Tibial nerve (tissue), 4 donors: ENCODE data around the gene NGFR. TPM values are rescaled to one million over a fixed set of nuclear protein-coding genes. Genes with fewer than 3 reads are reported as not detected.

ENCODE experiments used
- DNase-seq, 2 donors: peaks; one replicate each; pipeline ENCODE4 v3.0.0-alpha.2; 2019; ENCODE audit warnings: low spot score in 2 of 2
- H3K27ac ChIP-seq, 4 donors: fragments of 200-600 bp; sonication (generic) in 3 of 4; one replicate each; pipeline ENCODE4 v1.5.1; 2017 to 2019; ENCODE audit warnings: mild to moderate bottlenecking in 1 of 4
- H3K27me3 ChIP-seq, 2 donors: fragments of 200-600 bp; sonication (generic) in 1 of 2; one replicate each; pipeline versions ENCODE4 v1.5.1 to v1.6.0; 2017 to 2019
- H3K36me3 ChIP-seq, 3 donors: fragments of 200-600 bp; sonication (generic); one replicate each; pipeline ENCODE4 v1.5.1; 2018 to 2019
- H3K4me1 ChIP-seq, 4 donors: fragments of 200-600 bp; sonication (generic) in 3 of 4; one replicate each; pipeline ENCODE4 v1.5.1; 2017 to 2019
- H3K4me3 ChIP-seq, 4 donors: fragments of 200-600 bp; sonication (generic) in 3 of 4; one replicate each; pipeline ENCODE4 v1.5.1; 2017 to 2019; ENCODE audit warnings: mild to moderate bottlenecking in 1 of 4, moderate library complexity in 1 of 4
- H3K9me3 ChIP-seq, 4 donors: fragments of 200-600 bp; sonication (generic) in 3 of 4; one replicate each; pipeline ENCODE4 v1.5.1; 2017 to 2019
- EP300 ChIP-seq, 2 donors: sonication (generic); formaldehyde crosslinking; IDR thresholded peaks; one replicate each; pipeline ENCODE4 v1.6.1; 2017; ENCODE audit warnings: antibody characterized with exemption in 2 of 2, mild to moderate bottlenecking in 1 of 2
- POLR2A ChIP-seq, 2 donors: fragments of 450-650 bp; IDR thresholded peaks; one replicate each; pipeline ENCODE4 v1.6.1; 2017; ENCODE audit warnings: antibody characterized with exemption in 2 of 2, mild to moderate bottlenecking in 2 of 2, moderate library complexity in 2 of 2
- WGBS, 2 donors: methylation state at CpG; one replicate each; pipeline ENCODE4 v1.1.5; 2018; 5-methylcytosine and 5-hydroxymethylcytosine counted together
- total RNA-seq, 4 donors: library from RNA; depleted of rRNA; stranded (reverse); fragments of >200 nt; gene quantifications; one replicate each; pipeline ENCODE4 v1.1.0, GENCODE V29; 2016
- TF ChIP-seq, protein P1 (sequence below), 5 experiments: fragments of 200-600 bp in 3 of 5; fragments of 450-650 bp in 2 of 5; sonication (generic) in 3 of 5; IDR thresholded peaks; one replicate each; pipeline ENCODE4 v1.5.1; 2016 to 2019; ENCODE audit warnings: antibody characterized with exemption in 5 of 5, mild to moderate bottlenecking in 3 of 5, moderate library complexity in 2 of 5

The NGFR gene
- total RNA-seq, 4 donors from 2014 or later, result 205 to 279 (median 238) TPM

DNA sequence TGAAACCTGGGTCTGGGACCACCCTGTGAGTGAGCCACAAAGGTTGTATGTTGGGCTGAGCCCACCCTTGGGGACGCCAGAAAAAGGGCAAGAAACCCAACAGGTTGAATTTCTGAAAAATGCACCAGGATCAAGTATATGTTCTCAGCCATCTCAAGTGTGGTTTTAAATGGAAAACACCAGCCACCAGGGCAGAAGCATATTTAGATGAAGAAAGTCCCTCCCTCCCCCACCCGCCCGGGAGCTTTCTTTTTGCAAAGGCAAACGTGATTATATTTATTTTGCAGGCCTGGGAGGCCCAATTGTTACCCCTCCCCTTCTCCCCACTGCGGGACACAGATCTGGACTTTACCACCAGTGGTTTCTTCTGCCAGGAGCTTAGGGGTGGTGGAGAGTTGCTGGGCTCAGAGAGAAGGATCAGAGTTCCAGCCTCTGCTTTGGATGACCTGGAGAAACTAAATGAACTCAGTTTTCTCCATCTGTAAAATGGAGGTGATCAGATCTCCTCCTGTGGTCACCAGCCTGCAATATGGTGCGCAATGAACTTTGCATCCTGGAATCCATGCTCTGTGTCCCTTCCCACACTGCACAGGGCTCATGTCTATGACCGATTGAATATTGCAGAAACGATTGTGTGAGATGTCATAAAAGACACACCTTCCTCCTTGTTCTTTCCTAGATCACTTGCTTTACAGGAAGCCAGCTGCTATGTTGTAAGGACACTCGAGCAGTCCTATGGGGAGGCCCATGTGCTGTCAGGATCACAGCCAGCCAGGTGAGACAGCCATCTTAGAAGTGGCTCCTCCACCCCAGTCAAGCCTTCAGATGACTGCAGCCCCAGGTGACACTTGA is 21.0 kb upstream of the NGFR start:
- H3K4me1 ChIP-seq, result peaks cover 0 to 41% (median 13%) of the 10 kb centered on the region in 4 donors
- H3K27ac ChIP-seq, result no peak overlapping the region
- no peak overlapping the region for H3K4me3 ChIP-seq
- no peak for DNase-seq
- no peak for TF ChIP-seq POLR2A (IDR thresholded peaks at IDR 0.05)
- H3K36me3 ChIP-seq, result no peaks in the 10 kb centered on the region
- H3K27me3 ChIP-seq, result peaks cover 0 to 18% of the 10 kb centered on the region in 2 donors
- H3K9me3 ChIP-seq, result no peaks in the 10 kb centered on the region
- WGBS, 2 donors, result 68 to 70% methylated on average over 9 of the region's 9 CpGs

DNA sequence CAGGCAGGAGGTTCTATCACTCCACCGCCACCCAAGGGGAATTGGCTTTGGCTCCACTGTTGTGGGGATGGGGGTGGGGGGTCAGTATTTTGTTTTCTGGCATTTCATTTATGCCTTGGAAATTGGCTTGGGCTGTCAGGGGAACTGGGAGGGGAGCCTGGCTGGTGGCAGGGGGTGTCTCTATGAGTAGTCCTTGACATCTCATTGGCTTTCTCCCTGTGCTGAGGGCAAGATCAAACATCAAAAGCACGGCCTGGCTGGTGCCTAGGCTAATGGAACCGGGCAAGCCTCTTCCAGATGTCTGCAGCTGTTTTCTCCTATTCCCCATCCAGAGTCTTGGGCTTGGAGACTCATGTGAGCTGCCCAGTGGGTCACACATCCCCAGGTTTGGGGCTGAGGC is 17.4 kb upstream of the NGFR start:
- Histone ChIP-seq H3K4me3 (no peak overlapping the region), H3K4me1 (peaks cover 0 to 5% (median 0%) of the 10 kb centered on the region in 4 donors), H3K36me3 (no peaks in the 10 kb centered on the region), H3K27ac (no peak overlapping the region), H3K9me3 (no peaks in the 10 kb centered on the region), H3K27me3 (peaks cover 0 to 12% of the 10 kb centered on the region in 2 donors)
- TF ChIP-seq EP300 (IDR thresholded peaks at IDR 0.05) (no peak), POLR2A (IDR thresholded peaks at IDR 0.05) (no peak)
- TF ChIP-seq, protein P1, sequence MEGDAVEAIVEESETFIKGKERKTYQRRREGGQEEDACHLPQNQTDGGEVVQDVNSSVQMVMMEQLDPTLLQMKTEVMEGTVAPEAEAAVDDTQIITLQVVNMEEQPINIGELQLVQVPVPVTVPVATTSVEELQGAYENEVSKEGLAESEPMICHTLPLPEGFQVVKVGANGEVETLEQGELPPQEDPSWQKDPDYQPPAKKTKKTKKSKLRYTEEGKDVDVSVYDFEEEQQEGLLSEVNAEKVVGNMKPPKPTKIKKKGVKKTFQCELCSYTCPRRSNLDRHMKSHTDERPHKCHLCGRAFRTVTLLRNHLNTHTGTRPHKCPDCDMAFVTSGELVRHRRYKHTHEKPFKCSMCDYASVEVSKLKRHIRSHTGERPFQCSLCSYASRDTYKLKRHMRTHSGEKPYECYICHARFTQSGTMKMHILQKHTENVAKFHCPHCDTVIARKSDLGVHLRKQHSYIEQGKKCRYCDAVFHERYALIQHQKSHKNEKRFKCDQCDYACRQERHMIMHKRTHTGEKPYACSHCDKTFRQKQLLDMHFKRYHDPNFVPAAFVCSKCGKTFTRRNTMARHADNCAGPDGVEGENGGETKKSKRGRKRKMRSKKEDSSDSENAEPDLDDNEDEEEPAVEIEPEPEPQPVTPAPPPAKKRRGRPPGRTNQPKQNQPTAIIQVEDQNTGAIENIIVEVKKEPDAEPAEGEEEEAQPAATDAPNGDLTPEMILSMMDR (IDR thresholded peaks at IDR 0.05), result no peak
- no peak for DNase-seq
- 64% methylated on average over 3 of the region's 3 CpGs for WGBS, 2 donors

DNA sequence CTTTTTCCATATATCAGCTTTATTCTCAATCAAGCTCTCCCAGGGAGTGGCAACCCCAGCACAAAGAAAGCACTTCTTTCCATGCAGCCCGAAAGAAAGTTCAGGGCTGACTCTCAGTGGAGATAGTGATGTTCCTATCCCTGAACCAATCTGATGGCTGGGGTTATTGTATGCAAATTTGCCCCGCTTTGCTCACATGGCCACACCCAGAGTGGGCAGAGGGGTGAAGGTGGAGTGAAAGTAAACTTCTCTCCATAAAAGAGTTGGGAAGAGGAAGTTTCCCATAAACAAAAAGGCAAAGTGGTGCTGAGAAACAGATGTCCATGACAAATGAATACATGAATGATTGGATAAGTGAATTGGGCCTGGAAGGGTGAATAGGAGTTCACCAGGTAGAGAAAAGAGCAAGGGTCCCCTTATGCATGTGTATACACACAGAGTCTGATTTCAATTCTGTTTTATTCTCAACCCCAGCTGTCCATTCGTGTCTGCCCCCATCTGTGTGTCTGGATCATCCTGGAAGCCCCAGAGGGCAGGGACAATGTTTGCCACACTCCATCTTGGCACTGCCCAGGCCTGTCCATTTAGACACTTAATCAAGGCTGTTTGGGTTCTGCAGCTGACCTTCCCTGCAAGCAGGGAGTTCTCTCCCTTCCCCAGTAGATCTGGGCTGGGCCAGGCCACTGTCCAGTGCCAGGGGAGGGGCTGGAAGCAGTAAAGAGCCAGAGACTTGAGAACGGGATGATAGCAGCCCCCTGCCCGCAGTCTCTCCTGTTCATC is 14.1 kb upstream of the NGFR start:
- peaks cover 0 to 1% (median 0%) of the 10 kb centered on the region in 4 donors for H3K4me1 ChIP-seq
- TF ChIP-seq POLR2A (IDR thresholded peaks at IDR 0.05) (no peak), EP300 (IDR thresholded peaks at IDR 0.05) (no peak)
- TF ChIP-seq, protein P1 (IDR thresholded peaks at IDR 0.05), result no peak
- no peaks in the 10 kb centered on the region for H3K9me3 ChIP-seq
- no peak overlapping the region for H3K4me3 ChIP-seq
- DNase-seq, result no peak
- WGBS, 2 donors, result 59 to 65% methylated on average over 5 of the region's 5 CpGs
- no peak overlapping the region for H3K27ac ChIP-seq
- H3K36me3 ChIP-seq, result no peaks in the 10 kb centered on the region
- peaks cover 0 to 27% of the 10 kb centered on the region in 2 donors for H3K27me3 ChIP-seq

DNA sequence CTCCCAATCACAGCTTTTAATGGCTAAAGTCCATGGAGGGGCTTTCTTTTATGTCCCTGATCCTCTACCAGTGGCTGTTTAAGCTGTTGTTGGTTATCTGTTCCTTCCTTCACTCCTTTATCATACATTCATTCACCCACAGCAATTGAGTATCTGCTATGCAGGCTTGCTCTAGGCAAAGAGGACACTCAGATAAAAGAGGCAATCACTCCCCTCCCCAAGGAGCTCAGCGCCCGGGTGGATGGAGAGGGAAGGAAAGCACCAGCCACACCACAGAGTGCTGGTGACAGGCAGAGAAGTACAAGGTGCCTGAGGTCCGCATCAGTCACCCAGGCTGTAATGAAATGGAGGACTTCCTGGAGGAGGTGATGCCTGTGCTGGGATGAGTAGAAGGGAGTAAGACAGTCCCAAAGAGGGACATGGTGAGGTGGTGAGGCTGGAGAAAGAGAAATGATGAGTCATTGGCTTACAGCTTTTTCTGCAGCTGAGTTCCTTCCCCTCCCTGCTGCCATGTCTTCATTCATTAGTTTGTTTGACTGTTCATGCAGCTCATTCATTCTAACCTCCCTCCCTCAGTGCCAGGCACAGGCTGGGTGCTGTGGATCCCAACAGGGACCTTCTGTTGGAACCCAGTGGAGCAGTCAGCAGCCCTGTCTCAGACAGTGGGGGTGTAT is 12.8 kb upstream of the NGFR start:
- TF ChIP-seq, protein P1 (IDR thresholded peaks at IDR 0.05), result no peak
- TF ChIP-seq POLR2A (IDR thresholded peaks at IDR 0.05) (no peak), EP300 (IDR thresholded peaks at IDR 0.05) (no peak)
- WGBS, 2 donors, result 74 to 85% methylated on average over 3 of the region's 3 CpGs
- Histone ChIP-seq H3K4me1 (peaks cover 0 to 5% (median 0%) of the 10 kb centered on the region in 4 donors), H3K9me3 (no peaks in the 10 kb centered on the region), H3K36me3 (no peaks in the 10 kb centered on the region), H3K4me3 (no peak overlapping the region), H3K27me3 (peaks cover 0 to 29% of the 10 kb centered on the region in 2 donors), H3K27ac (no peak overlapping the region)
- no peak for DNase-seq

DNA sequence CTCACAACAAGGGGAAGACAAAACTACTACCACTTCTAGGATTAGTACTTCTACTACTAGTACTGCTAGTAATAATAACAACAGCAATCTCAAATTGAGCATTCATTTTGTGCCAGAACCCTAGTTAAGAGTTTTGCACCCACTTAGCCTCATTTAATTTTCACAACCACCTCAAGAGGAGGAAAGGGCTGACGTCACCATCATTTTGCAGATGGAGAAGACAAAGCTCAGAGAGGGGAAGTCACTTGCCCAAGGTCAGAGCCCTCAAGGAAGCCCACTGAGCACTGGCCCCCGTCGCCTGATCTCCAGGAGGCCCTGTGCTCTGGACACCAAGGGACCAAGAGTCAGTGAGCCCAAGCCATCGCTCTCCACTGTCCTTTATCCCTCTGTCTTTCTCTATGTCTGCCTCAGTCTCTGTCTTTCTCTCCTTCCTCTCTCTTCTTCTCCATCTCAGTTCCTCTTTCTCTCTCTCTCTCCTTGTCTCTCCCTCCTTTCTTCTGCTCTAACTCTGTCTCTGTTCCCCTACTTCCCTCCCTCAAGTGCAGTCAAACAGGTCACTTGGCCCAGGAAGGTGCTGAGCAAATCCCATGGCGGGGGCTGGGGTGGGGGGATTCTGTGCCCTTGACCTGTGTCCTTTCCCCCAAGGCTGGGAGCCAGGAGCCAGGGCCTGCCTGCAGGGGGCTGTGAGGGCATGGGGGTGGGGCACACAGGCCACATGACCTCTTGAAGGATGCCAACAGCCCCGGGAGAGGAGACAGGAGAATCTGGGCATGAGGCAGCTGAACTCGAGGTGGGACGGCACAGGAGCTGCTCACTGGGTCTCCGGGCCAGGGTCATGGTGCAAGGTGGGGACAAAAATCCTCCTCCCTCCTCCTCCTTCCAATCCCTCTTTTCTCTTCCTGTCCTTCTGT is 11.2 kb upstream of the NGFR start:
- H3K27ac ChIP-seq, result no peak overlapping the region

More for the DNA sequence above, 11.2 kb upstream of the NGFR start:
- Histone ChIP-seq H3K9me3 (no peaks in the 10 kb centered on the region), H3K4me3 (no peak overlapping the region), H3K27me3 (peaks cover 0 to 29% of the 10 kb centered on the region in 2 donors), H3K36me3 (no peaks in the 10 kb centered on the region), H3K4me1 (peaks cover 0 to 5% (median 0%) of the 10 kb centered on the region in 4 donors)
- TF ChIP-seq, protein P1 (IDR thresholded peaks at IDR 0.05), result no peak
- TF ChIP-seq POLR2A (IDR thresholded peaks at IDR 0.05), result no peak
- TF ChIP-seq EP300 (IDR thresholded peaks at IDR 0.05), result no peak
- 68 to 70% methylated on average over 9 of the region's 9 CpGs for WGBS, 2 donors
- no peak for DNase-seq
